Endothelial cell of umbilical vein (primary cell): ENCODE results near the gene PBX3. TPM values are rescaled to one million over a fixed set of nuclear protein-coding genes. Genes with fewer than 3 reads are reported as not detected.

Experiments
- BruUV-seq: library from RNA; stranded (reverse); fragments of 400-500 nt; replicated peaks from 2 replicates; lab custom pipeline; 2021; lab: Mats Ljungman, UMichigan
- CTCF ChIA-PET: fragments of 300-600, 350-600 bp; sonication (Branson Sonifier 250); formaldehyde crosslinking; loops from one replicate; lab custom pipeline; 2021; ENCODE audit warnings: antibody characterized with exemption, inconsistent platforms; lab: Charles Lee
- POLR2A ChIA-PET: fragments of 300-600, 350-600 bp; sonication (Branson Sonifier 250); formaldehyde crosslinking; loops from one replicate; lab custom pipeline; 2021; ENCODE audit warnings: antibody characterized with exemption, inconsistent platforms; lab: Charles Lee
- DNase-seq: peaks from one replicate; pipeline ENCODE4 v3.0.0-alpha.2; 2011; ENCODE audit warnings: low read depth, low spot score
- FAIRE-seq: peaks from 2 replicates; lab custom pipeline; 2011; peaks lifted over from hg19 to GRCh38; lab: Jason Lieb, UNC
- H2AFZ ChIP-seq: 2 replicates; pipeline ENCODE4 v1.6.0; 2012; ENCODE audit warnings: low read depth, low read length, control low read depth, inconsistent platforms
- H3K27ac ChIP-seq: 2 replicates; pipeline ENCODE4 v1.5.1; 2011; ENCODE audit warnings: low read depth, mild to moderate bottlenecking, control low read depth, low read length, moderate library complexity; ENCODE audit not compliant: insufficient read depth
- H3K27me3 ChIP-seq, 2 experiments: 2 replicates each; pipeline versions ENCODE4 v1.6.0 to v1.6.1; 2011; ENCODE audit warnings: low read length in 2 of 2, mixed read lengths in 1 of 2; ENCODE audit not compliant: control insufficient read depth in 2 of 2, insufficient read depth in 2 of 2
- H3K36me3 ChIP-seq, 2 experiments: 2 replicates in 1 of 2; 3 replicates in 1 of 2; pipeline ENCODE4 v1.5.1; 2011; ENCODE audit warnings: low read length in 2 of 2, mild to moderate bottlenecking in 1 of 2, moderate library complexity in 1 of 2; ENCODE audit not compliant: control insufficient read depth in 2 of 2, insufficient read depth in 2 of 2; ENCODE audit errors: extremely low read depth in 1 of 2
- H3K4me1 ChIP-seq: 3 replicates; pipeline ENCODE4 v1.5.1; 2011; ENCODE audit warnings: mild to moderate bottlenecking, low read length; ENCODE audit not compliant: control insufficient read depth, insufficient read depth; ENCODE audit errors: extremely low read depth
- H3K4me2 ChIP-seq: 2 replicates; pipeline ENCODE4 v1.6.1; 2011; ENCODE audit warnings: low read length, control low read depth, mixed read lengths; ENCODE audit not compliant: insufficient read depth
- H3K4me3 ChIP-seq, 3 experiments: fragments of 200-600 bp in 1 of 3; sonication (generic), shearing (Covaris generic) in 1 of 3; replicated peaks in 1 of 3; 2 replicates each; pipeline ENCODE4 v1.5.1; 2011 to 2016; ENCODE audit warnings: control low read depth in 3 of 3, low read length in 3 of 3, mild to moderate bottlenecking in 2 of 3, inconsistent platforms in 1 of 3, low read depth in 1 of 3, moderate library complexity in 1 of 3; ENCODE audit not compliant: insufficient read depth in 1 of 3
- H3K79me2 ChIP-seq: 2 replicates; pipeline ENCODE4 v1.6.0; 2012; ENCODE audit warnings: low read length, inconsistent platforms; ENCODE audit not compliant: control insufficient read depth, insufficient read depth
- H3K9ac ChIP-seq: replicated peaks from 2 replicates; pipeline ENCODE3; 2011; ENCODE audit warnings: low read length, control low read depth; ENCODE audit not compliant: insufficient read depth; ENCODE audit errors: extremely low read depth
- H3K9me1 ChIP-seq: replicated peaks from 3 replicates; pipeline ENCODE4 v1.6.0; 2011; ENCODE audit warnings: mild to moderate bottlenecking, low read length; ENCODE audit not compliant: control insufficient read depth, insufficient read depth; ENCODE audit errors: extremely low read depth
- H3K9me3 ChIP-seq: replicated peaks from 2 replicates; pipeline ENCODE4 v1.5.1; 2012; ENCODE audit warnings: low read length, inconsistent platforms; ENCODE audit not compliant: control insufficient read depth, insufficient read depth
- H4K20me1 ChIP-seq: replicated peaks from 2 replicates; pipeline ENCODE3; 2011; ENCODE audit warnings: mild to moderate bottlenecking, low read length; ENCODE audit not compliant: control insufficient read depth, insufficient read depth; ENCODE audit errors: extremely low read depth
- FOS ChIP-seq: IDR thresholded peaks from 2 replicates; pipeline ENCODE4 v1.6.1; 2011; ENCODE audit warnings: mild to moderate bottlenecking, low read length, moderate library complexity, borderline replicate concordance; ENCODE audit not compliant: insufficient read depth
- GATA2 ChIP-seq: IDR thresholded peaks from 2 replicates; pipeline ENCODE4 v1.7.0; 2011; ENCODE audit warnings: low read depth, mild to moderate bottlenecking, moderate library complexity, mixed read lengths, low read length; ENCODE audit not compliant: insufficient read length, insufficient read depth
- JUN ChIP-seq: IDR thresholded peaks from 2 replicates; pipeline ENCODE4 v1.6.1; 2011; ENCODE audit warnings: borderline replicate concordance, low read depth; ENCODE audit not compliant: insufficient read length, insufficient read depth
- MYC ChIP-seq: IDR thresholded peaks from one replicate; pipeline ENCODE4 v1.6.1; 2011; ENCODE audit warnings: mild to moderate bottlenecking, low read depth, low read length
- POLR2A ChIP-seq: IDR thresholded peaks from 2 replicates; pipeline ENCODE4 v1.6.1; 2012; ENCODE audit warnings: low read depth, mild to moderate bottlenecking, control low read depth, low read length
- POLR2AphosphoS5 ChIP-seq: IDR thresholded peaks from 2 replicates; pipeline ENCODE4 v1.6.1; 2012; ENCODE audit warnings: low read depth, mild to moderate bottlenecking, control low read depth, low read length, moderate library complexity; ENCODE audit not compliant: insufficient read depth
- dilution Hi-C: fragments of 300-500 bp; cut with MboI; formaldehyde crosslinking; loops from one replicate; pipeline ENCODE4 v1.15.0; 2019; ENCODE audit warnings: low sequenced_read_pairs; ENCODE audit not compliant: extremely low pct_ligation_motif_present
- intact Hi-C: fragments of 100-400 bp; cut with micrococcal nuclease; formaldehyde crosslinking; loops from one replicate; pipeline ENCODE4 v1.10.0; 2022
- polyA plus RNA-seq, 4 experiments: library from polyadenylated mRNA; depleted of rRNA in 3 of 4; stranded (reverse) in 3 of 4; unstranded in 1 of 4; fragments of >200 nt; gene quantifications; 2 replicates each; pipeline versions ENCODE4 v1.2.1 to v1.2.3, GENCODE V29; 2011 to 2012; ENCODE audit warnings: missing spikeins in 1 of 4
- total RNA-seq: library from RNA; stranded (reverse); gene quantifications from 2 replicates; pipeline ENCODE4 v1.2.3, GENCODE V29; 2021
- TF ChIP-seq, protein P1 (sequence below): IDR thresholded peaks from 2 replicates; pipeline ENCODE4 v1.6.1; 2011; ENCODE audit not compliant: insufficient read depth, insufficient read length

PBX3 gene
- total and polyA plus RNA-seq, 2 donors (not counting 3 experiments of a cell fraction or from before 2014, with no cell fraction given), result 18.8 to 42.0 TPM

DNA sequence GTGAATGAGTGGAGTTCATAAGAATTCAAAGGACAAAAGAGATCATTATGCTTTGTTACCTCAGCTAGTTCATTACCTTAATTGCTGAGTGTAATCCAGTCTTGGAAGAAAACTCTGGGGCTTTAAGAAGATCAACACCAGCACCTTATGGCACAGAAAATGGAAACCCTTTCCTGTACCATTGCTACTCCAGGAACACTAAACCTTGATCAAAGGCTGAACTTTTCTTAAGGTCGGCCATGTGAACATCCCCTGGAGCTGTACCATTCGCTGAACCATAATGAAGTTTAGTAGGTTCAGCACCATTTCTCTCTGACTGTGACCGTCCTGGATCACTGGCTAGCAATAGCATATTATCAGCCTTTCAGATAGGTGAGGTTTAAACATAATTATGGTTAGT is 97.4 kb downstream of the PBX3 start:
- CTCF ChIA-PET, result interaction anchor here (0.8 to 3.8 kb wide), 2 partner anchors 15 to 31 kb away, joined by 3 to 13 read pairs; no protein-coding TSS in a partner anchor
- no peak overlapping the region for H3K4me2 ChIP-seq
- peaks cover 17% of the 10 kb centered on the region for H3K79me2 ChIP-seq
- no peaks in the 10 kb centered on the region for H3K9me3 ChIP-seq
- no peak for DNase-seq
- BruUV-seq, result no TSS peak
- H2AFZ ChIP-seq, result no peak overlapping the region
- POLR2A ChIA-PET, result no interaction called here
- no peaks in the 10 kb centered on the region for H3K36me3 ChIP-seq
- FAIRE-seq, result no peak
- no peak overlapping the region for H3K4me3 ChIP-seq
- H3K4me1 ChIP-seq, result no peaks in the 10 kb centered on the region
- dilution Hi-C loops, result no loop called here
- intact Hi-C loops, result no loop called here
- no peak overlapping the region for H3K9ac ChIP-seq
- no peak for TF ChIP-seq JUN
- no peak for TF ChIP-seq POLR2AphosphoS5
- TF ChIP-seq FOS, result no peak
- no peak for TF ChIP-seq GATA2
- H4K20me1 ChIP-seq, result peaks cover 6% of the 10 kb centered on the region
- H3K9me1 ChIP-seq, result no peaks in the 10 kb centered on the region
- H3K27me3 ChIP-seq, result no peaks in the 10 kb centered on the region
- no peak overlapping the region for H3K27ac ChIP-seq

DNA sequence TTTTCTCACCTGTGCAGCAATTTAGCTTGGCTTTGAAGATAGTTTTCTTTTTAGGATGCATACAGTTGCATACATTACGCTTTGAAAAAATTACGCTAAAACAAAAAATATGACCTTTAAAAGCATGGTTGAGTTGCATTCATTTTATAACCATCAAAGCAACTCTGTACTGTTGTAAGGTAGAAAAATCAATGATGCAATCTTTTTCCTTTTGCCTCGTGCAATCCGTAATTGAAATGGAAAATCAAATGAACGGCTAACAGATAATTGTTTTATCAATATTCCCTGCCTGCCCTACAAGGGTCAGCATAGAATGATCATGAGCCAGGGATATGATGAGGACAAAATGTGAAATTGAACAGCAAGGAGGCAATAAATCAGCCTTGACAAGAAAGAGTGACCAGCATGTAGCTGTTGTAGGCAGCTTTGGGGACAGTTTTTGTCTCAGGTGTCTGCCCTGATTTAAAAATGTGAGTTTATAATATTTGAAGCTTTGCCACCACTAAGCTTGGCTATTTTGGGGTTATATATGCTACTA is 98.2 kb downstream of the PBX3 start:
- Histone ChIP-seq H3K4me1 (no peaks in the 10 kb centered on the region), H3K27ac (no peak overlapping the region), H3K27me3 (no peaks in the 10 kb centered on the region), H3K79me2 (peaks cover 17% of the 10 kb centered on the region), H3K4me3 (no peak overlapping the region), H3K4me2 (no peak overlapping the region), H3K9me1 (no peaks in the 10 kb centered on the region), H4K20me1 (peaks cover 6% of the 10 kb centered on the region), H3K9me3 (no peaks in the 10 kb centered on the region), H3K36me3 (no peaks in the 10 kb centered on the region), H3K9ac (no peak overlapping the region), H2AFZ (no peak overlapping the region)
- DNase-seq (no peak), FAIRE-seq (no peak)
- TF ChIP-seq MYC, result no peak
- no peak for TF ChIP-seq POLR2A
- TF ChIP-seq, protein P1, sequence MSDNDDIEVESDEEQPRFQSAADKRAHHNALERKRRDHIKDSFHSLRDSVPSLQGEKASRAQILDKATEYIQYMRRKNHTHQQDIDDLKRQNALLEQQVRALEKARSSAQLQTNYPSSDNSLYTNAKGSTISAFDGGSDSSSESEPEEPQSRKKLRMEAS, result no peak
- TF ChIP-seq JUN, result no peak
- CTCF ChIA-PET, result interaction anchor here (1.2 kb wide), 2 partner anchors 12 to 20 kb away, joined by 3 read pairs; no protein-coding TSS in a partner anchor
- POLR2A ChIA-PET, result no interaction called here
- dilution Hi-C loops, result no loop called here
- intact Hi-C loops, result no loop called here
- BruUV-seq, result no TSS peak
